GM12878 (cell line): ENCODE measurements around the gene GOLGA6B. TPM values are rescaled to one million over a fixed set of nuclear protein-coding genes. Genes with fewer than 3 reads are reported as not detected.

Source experiments
- ATAC-seq: fragments of 200-7000 bp; cut with Tn5 transposase; 3 replicates; pipeline ENCODE4 v1.9.1; 2020; ENCODE audit warnings: mild to moderate bottlenecking, moderate library complexity
- BruUV-seq: library from RNA; stranded (reverse); fragments of 400-500 nt; replicated peaks from 2 replicates; lab custom pipeline; 2021; lab: Mats Ljungman, UMichigan
- CTCF ChIA-PET: fragments of 300-600 bp; sonication (Branson Sonifier 250); formaldehyde crosslinking; extraction: SDS; loops from one replicate; lab custom pipeline; 2021; ENCODE audit warnings: inconsistent platforms; lab: Yijun Ruan, JAX
- POLR2A ChIA-PET: fragments of 350-600 bp; formaldehyde crosslinking; extraction: SDS; loops from one replicate; lab custom pipeline; 2021; ENCODE audit warnings: inconsistent platforms; lab: Charles Lee
- RAD21 ChIA-PET: fragments of 300-600 bp; sonication (Branson Sonifier 250); formaldehyde crosslinking; loops from one replicate; lab custom pipeline; 2023; ENCODE audit warnings: antibody characterized with exemption; ENCODE audit not compliant: unreplicated experiment; lab: Charles Lee
- SMC1A ChIA-PET: fragments of 300-600 bp; sonication (Branson Sonifier 250); formaldehyde crosslinking; loops from one replicate; lab custom pipeline; 2023; ENCODE audit not compliant: unreplicated experiment, uncharacterized antibody; lab: Charles Lee
- DNase-seq: peaks from one replicate; pipeline ENCODE4 v3.0.0-alpha.2; 2011; ENCODE audit warnings: low read depth, low spot score
- FAIRE-seq: peaks from 3 replicates; lab custom pipeline; 2011; peaks lifted over from hg19 to GRCh38; lab: Jason Lieb, UNC
- H2AFZ ChIP-seq: 2 replicates; pipeline ENCODE4 v1.6.0; 2011; ENCODE audit warnings: low read depth, low read length, control low read depth; ENCODE audit not compliant: control insufficient read depth
- H3K27ac ChIP-seq: 2 replicates; pipeline ENCODE4 v1.5.1; 2011; ENCODE audit warnings: control low read depth; ENCODE audit not compliant: control insufficient read depth, insufficient read depth
- H3K27me3 ChIP-seq, 2 experiments: replicated peaks in 1 of 2; 2 replicates each; pipeline versions ENCODE4 v1.6.0 to v1.6.1; 2011; ENCODE audit warnings: low read length in 1 of 2; ENCODE audit not compliant: control insufficient read depth in 2 of 2, insufficient read depth in 2 of 2
- H3K36me3 ChIP-seq, 2 experiments: 2 replicates each; pipeline ENCODE4 v1.5.1; 2011; ENCODE audit warnings: low read length in 1 of 2; ENCODE audit not compliant: control insufficient read depth in 2 of 2, insufficient read depth in 2 of 2
- H3K4me1 ChIP-seq: 2 replicates; pipeline ENCODE4 v1.6.1; 2011; ENCODE audit warnings: mild to moderate bottlenecking, low read length, moderate library complexity, mixed read lengths; ENCODE audit not compliant: control insufficient read depth, insufficient read depth
- H3K4me2 ChIP-seq: 2 replicates; pipeline ENCODE4 v1.6.0; 2011; ENCODE audit warnings: control low read depth; ENCODE audit not compliant: control insufficient read depth, insufficient read depth
- H3K4me3 ChIP-seq: fragments of 200-600 bp; sonication (generic); 2 replicates; pipeline ENCODE4 v1.5.1; 2016
- H3K79me2 ChIP-seq: 2 replicates; pipeline ENCODE4 v1.6.0; 2011; ENCODE audit warnings: low read length; ENCODE audit not compliant: control insufficient read depth, insufficient read depth
- H3K9ac ChIP-seq: 2 replicates; pipeline ENCODE4 v1.8.0; 2011; ENCODE audit warnings: low read length, control low read depth, mixed read lengths; ENCODE audit not compliant: control insufficient read depth, insufficient read depth
- H3K9me3 ChIP-seq: replicated peaks from 3 replicates; pipeline ENCODE4 v1.5.1; 2011; ENCODE audit warnings: mild to moderate bottlenecking, low read length; ENCODE audit not compliant: control insufficient read depth, insufficient read depth
- H4K20me1 ChIP-seq: 2 replicates; pipeline ENCODE4 v1.6.0; 2011; ENCODE audit not compliant: control insufficient read depth, insufficient read depth
- BHLHE40 ChIP-seq, 2 experiments: fragments of 450-650 bp in 1 of 2; IDR thresholded peaks; 2 replicates each; pipeline ENCODE4 v1.6.1; 2011 to 2017; ENCODE audit warnings: low read depth in 2 of 2, borderline replicate concordance in 1 of 2, improper control_type of control experiment in 1 of 2, low read length in 1 of 2, mild to moderate bottlenecking in 1 of 2
- BRCA1 ChIP-seq: IDR thresholded peaks from 2 replicates; pipeline ENCODE4 v1.6.1; 2011; ENCODE audit warnings: low read depth, low read length, improper control_type of control experiment
- ETV6 ChIP-seq, 2 experiments: fragments of 450-650 bp in 1 of 2; IDR thresholded peaks in 1 of 2; conservative IDR thresholded peaks in 1 of 2; 2 replicates each; pipeline ENCODE4 v1.6.1; 2014; ENCODE audit warnings: antibody characterized with exemption in 1 of 2, borderline replicate concordance in 1 of 2, low read depth in 1 of 2, mild to moderate bottlenecking in 1 of 2, moderate library complexity in 1 of 2
- IKZF1 ChIP-seq: fragments of 450-650 bp; conservative IDR thresholded peaks from 2 replicates; pipeline ENCODE4 v1.6.1; 2017; ENCODE audit warnings: antibody characterized with exemption, mild to moderate bottlenecking
- KLF5 ChIP-seq: fragments of 450-650 bp; IDR thresholded peaks from 2 replicates; pipeline ENCODE4 v1.6.1; 2014; ENCODE audit warnings: mild to moderate bottlenecking; ENCODE audit not compliant: partially characterized antibody
- LARP7 ChIP-seq: fragments of 450-650 bp; IDR thresholded peaks from 2 replicates; pipeline ENCODE4 v1.6.1; 2017; ENCODE audit warnings: mild to moderate bottlenecking
- NFYB ChIP-seq: IDR thresholded peaks from 2 replicates; pipeline ENCODE4 v1.6.1; 2011; ENCODE audit warnings: low read depth, mild to moderate bottlenecking, low read length, improper control_type of control experiment, moderate library complexity; ENCODE audit not compliant: insufficient read depth
- NRF1 ChIP-seq: conservative IDR thresholded peaks from 2 replicates; pipeline ENCODE4 v1.6.1; 2011; ENCODE audit warnings: mild to moderate bottlenecking, low read depth, low read length, improper control_type of control experiment
- PKNOX1 ChIP-seq: fragments of 450-650 bp; IDR thresholded peaks from 2 replicates; pipeline ENCODE4 v1.6.1; 2016; ENCODE audit warnings: mild to moderate bottlenecking
- POLR2AphosphoS2 ChIP-seq: IDR thresholded peaks from 2 replicates; pipeline ENCODE4 v1.6.1; 2011; ENCODE audit warnings: low read depth, mild to moderate bottlenecking, low read length, improper control_type of control experiment, moderate library complexity
- POLR2AphosphoS5 ChIP-seq: IDR thresholded peaks from 2 replicates; pipeline ENCODE4 v1.6.1; 2011; ENCODE audit warnings: mild to moderate bottlenecking, low read length, inconsistent platforms
- POU2F2 ChIP-seq: IDR thresholded peaks from 3 replicates; pipeline ENCODE4 v1.6.1; 2011; ENCODE audit warnings: low read depth, mild to moderate bottlenecking, low read length, borderline replicate concordance
- RAD51 ChIP-seq: fragments of 450-650 bp; IDR thresholded peaks from 2 replicates; pipeline ENCODE4 v1.6.1; 2016; ENCODE audit warnings: moderate library complexity, mild to moderate bottlenecking, inconsistent platforms
- SMARCA5 ChIP-seq: fragments of 450-650 bp; IDR thresholded peaks from 2 replicates; pipeline ENCODE4 v1.6.1; 2017; ENCODE audit warnings: mild to moderate bottlenecking
- SPI1 ChIP-seq: IDR thresholded peaks from 2 replicates; pipeline ENCODE4 v1.6.1; 2011; ENCODE audit warnings: low read depth, mild to moderate bottlenecking, low read length, moderate library complexity, borderline replicate concordance; ENCODE audit not compliant: insufficient read depth
- SREBF2 ChIP-seq: IDR thresholded peaks from 2 replicates; pipeline ENCODE4 v1.6.1; 2012; ENCODE audit warnings: mild to moderate bottlenecking, low read length
- SUZ12 ChIP-seq: fragments of 200-600 bp; sonication (generic); IDR thresholded peaks from one replicate; pipeline ENCODE4 v1.6.1; 2018; ENCODE audit warnings: antibody characterized with exemption, mild to moderate bottlenecking; ENCODE audit not compliant: unreplicated experiment
- TARDBP ChIP-seq: IDR thresholded peaks from 2 replicates; pipeline ENCODE4 v1.6.1; 2016; ENCODE audit warnings: borderline replicate concordance
- YBX1 ChIP-seq: fragments of 450-650 bp; IDR thresholded peaks from 2 replicates; pipeline ENCODE4 v1.6.1; 2016; ENCODE audit warnings: antibody characterized with exemption
- ZBED1 ChIP-seq: IDR thresholded peaks from 2 replicates; pipeline ENCODE4 v1.6.1; 2016; ENCODE audit warnings: borderline replicate concordance
- WGBS: methylation state at CpG from one replicate; pipeline ENCODE4 v1.1.6; 2016; ENCODE audit warnings: low lambda C conversion rate; ENCODE audit not compliant: insufficient replicate concordance, insufficient coverage; ENCODE audit errors: missing lambda C conversion rate; 5-methylcytosine and 5-hydroxymethylcytosine counted together
- in situ Hi-C: fragments of 300-500 bp; cut with MboI; formaldehyde crosslinking; loops from 9 replicates; pipeline ENCODE4 v1.14.3; 2018; ENCODE audit warnings: mixed read lengths
- intact Hi-C: fragments of 100-400 bp; cut with micrococcal nuclease; formaldehyde crosslinking; loops from one replicate; pipeline ENCODE4 v1.14.2; 2022; ENCODE audit not compliant: unreplicated experiment
- polyA plus RNA-seq, 11 experiments: library from polyadenylated mRNA; depleted of rRNA in 4 of 11; unstranded in 6 of 11; stranded (reverse) in 5 of 11; fragments of >200 nt; fragmentation: Nextera tagmentation in 4 of 11; fragmentation: Illumina TruSeq in 1 of 11; extraction: Ambion mirVana in 4 of 11; extraction: Trizol in 1 of 11; gene quantifications; 1 replicate in 1 of 11; 2 replicates in 10 of 11; pipeline versions ENCODE4 v1.2.1 to v1.2.3, GENCODE V29; 2011 to 2016; ENCODE audit warnings: inconsistent platforms in 2 of 11, missing spikeins in 2 of 11, low read depth in 1 of 11
- total RNA-seq, 4 experiments: library from RNA; depleted of rRNA in 3 of 4; stranded (reverse); fragments of >200 nt in 3 of 4; fragmentation: Illumina TruSeq in 1 of 4; extraction: Trizol in 1 of 4; gene quantifications; 2 replicates each; pipeline versions ENCODE4 v1.2.1 to v1.2.3, GENCODE V29; 2013 to 2021
- TF ChIP-seq, protein P1 (sequence below): fragments of 450-650 bp; IDR thresholded peaks from 2 replicates; pipeline ENCODE4 v1.6.1; 2017; ENCODE audit warnings: low read depth, mild to moderate bottlenecking, moderate library complexity

GOLGA6B gene
- total and polyA plus RNA-seq, 10 of the 15 experiments (the other 5 are each of a cell fraction or from before 2014, with no cell fraction given), result not detected

DNA sequence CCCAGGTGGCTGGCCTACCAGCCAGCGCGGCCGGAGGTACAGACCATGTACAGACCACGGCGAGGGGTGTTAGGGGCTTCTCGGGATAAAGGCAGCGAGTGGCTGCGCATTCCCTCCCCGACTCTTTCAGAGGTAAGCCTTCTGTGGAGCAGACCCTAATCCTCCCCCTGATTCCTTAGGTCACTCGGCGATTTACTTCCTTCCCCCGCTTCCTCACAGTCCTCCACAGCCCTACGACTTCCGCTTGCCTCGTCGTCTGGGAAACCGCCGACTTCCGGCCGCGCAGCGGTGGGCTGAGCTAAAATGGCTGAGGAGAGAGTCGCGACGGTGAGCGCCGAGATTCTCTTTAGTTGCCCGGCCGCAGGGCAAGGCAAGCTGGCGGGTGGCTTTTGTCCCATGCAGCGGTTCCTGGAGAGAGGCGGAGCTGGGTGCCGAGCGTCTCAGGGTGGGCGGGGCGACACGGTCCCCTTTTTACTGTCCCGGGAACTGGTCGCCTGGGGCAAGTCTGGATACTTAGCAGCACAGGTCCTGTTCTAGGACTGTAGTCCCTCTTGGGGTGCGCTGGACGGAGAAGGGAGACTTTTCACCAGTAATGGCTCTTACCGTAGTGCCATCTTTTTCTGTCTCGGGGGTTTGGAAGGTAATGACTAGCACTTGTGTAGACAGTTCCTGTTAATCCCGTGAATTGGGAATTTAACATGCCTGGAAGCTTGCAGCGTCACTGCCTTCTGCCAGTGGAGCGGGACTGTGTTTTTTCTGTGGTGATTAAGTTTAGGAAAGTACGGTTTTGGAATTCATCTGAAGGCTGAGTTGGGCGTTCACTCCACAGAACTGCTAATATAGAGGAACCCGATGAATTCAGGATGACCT lies 31.7 kb downstream of the GOLGA6B start, which contains the start of the genes BBS4 and HIGD2B:
Gene BBS4 (plus strand): TSS at position 283 of the 870 bp plus-strand sequence. CDS start 21 bp downstream, at position 304.
Gene HIGD2B (minus strand): TSS at position 258 of the 870 bp plus-strand sequence. CDS start 9,808 bp downstream, outside the sequence.
- ChIA-PET SMC1A (interaction anchor here (0.7 to 1.4 kb wide), 2 partner anchors 96 to 213 kb away, joined by 3 read pairs; no protein-coding TSS in a partner anchor), CTCF (interaction anchor here (0.7 to 1.9 kb wide), 5 partner anchors 10 to 151 kb away, joined by 3 to 10 read pairs (median 5); no protein-coding TSS in a partner anchor), POLR2A (interaction anchor here (0.6 kb wide), 1 partner anchor 87 kb away, joined by 5 read pairs; no protein-coding TSS in a partner anchor), RAD21 (no interaction called here)
- ATAC-seq (peak; percentile 99), DNase-seq (peak; percentile 70), FAIRE-seq (peak; percentile 93)
- in situ Hi-C loops, result no loop called here
- Histone ChIP-seq H3K9ac (peak within 1 kb of the TSS; percentile 84), H3K9me3 (no peaks in the 10 kb centered on the region), H4K20me1 (no peaks in the 10 kb centered on the region), H3K4me2 (peak within 1 kb of the TSS; percentile 79), H2AFZ (peak within 1 kb of the TSS; percentile 98), H3K36me3 (no peaks in the 10 kb centered on the region), H3K4me1 (no peaks in the 10 kb centered on the region), H3K27ac (peak within 1 kb of the TSS; percentile 73), H3K27me3 (no peaks in the 10 kb centered on the region), H3K79me2 (no peaks in the 10 kb centered on the region), H3K4me3 (peak within 1 kb of the TSS; percentile 84)
- WGBS, result 2% methylated on average over 49 of the region's 49 CpGs
- BruUV-seq, result TSS peak; percentile 89
- intact Hi-C loops, result loop anchor here (2.0 kb wide), 1 partner anchor 97 kb away; the partner anchor contains the start of gene ADPGK
- TF ChIP-seq SREBF2, result no peak
- peak; percentile 77 for TF ChIP-seq POLR2AphosphoS2
- peak; percentile 79 for TF ChIP-seq IKZF1
- peak; percentile 78 for TF ChIP-seq POLR2AphosphoS5
- peak in 1 of 2 experiments; percentile 90; a peak in 2 of 4 replicates for TF ChIP-seq ETV6 (conservative IDR thresholded peaks at IDR 0.05 in 1 of 2, IDR thresholded peaks at IDR 0.05 in 1 of 2; ENCODE audit: borderline replicate concordance in 1 of 2, low read depth in 1 of 2)
- TF ChIP-seq KLF5, result peak; percentile 95
- no peak for TF ChIP-seq YBX1
- peak; percentile 80; the same call in 1 of the 2 replicates for TF ChIP-seq SPI1
- TF ChIP-seq SMARCA5, result no peak; the same call in 1 of the 2 replicates
- TF ChIP-seq, protein P1, sequence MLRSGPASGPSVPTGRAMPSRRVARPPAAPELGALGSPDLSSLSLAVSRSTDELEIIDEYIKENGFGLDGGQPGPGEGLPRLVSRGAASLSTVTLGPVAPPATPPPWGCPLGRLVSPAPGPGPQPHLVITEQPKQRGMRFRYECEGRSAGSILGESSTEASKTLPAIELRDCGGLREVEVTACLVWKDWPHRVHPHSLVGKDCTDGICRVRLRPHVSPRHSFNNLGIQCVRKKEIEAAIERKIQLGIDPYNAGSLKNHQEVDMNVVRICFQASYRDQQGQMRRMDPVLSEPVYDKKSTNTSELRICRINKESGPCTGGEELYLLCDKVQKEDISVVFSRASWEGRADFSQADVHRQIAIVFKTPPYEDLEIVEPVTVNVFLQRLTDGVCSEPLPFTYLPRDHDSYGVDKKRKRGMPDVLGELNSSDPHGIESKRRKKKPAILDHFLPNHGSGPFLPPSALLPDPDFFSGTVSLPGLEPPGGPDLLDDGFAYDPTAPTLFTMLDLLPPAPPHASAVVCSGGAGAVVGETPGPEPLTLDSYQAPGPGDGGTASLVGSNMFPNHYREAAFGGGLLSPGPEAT, result peak; percentile 76; the same call in 1 of the 2 replicates
- 0 out of 2 replicates have a peak, but pooled peaks have one; percentile 24 for TF ChIP-seq NRF1
- no peak for TF ChIP-seq NFYB
- TF ChIP-seq TARDBP, result no peak
- no peak for TF ChIP-seq RAD51
- TF ChIP-seq LARP7, result no peak
- TF ChIP-seq BHLHE40 (IDR thresholded peaks at IDR 0.05; ENCODE audit: borderline replicate concordance in 1 of 2, low read depth in 2 of 2, low read length in 1 of 2), result peak; percentile 38 to 78; a peak in 3 of 4 replicates
- TF ChIP-seq POU2F2, result peak; percentile 81
- no peak for TF ChIP-seq SUZ12
- TF ChIP-seq PKNOX1, result no peak
- TF ChIP-seq ZBED1, result peak; percentile 42; the same call in 1 of the 2 replicates
- TF ChIP-seq BRCA1, result no peak
